ENCODE results near the gene LRRC31.

GRCh38 chr3:169871129-169871886 lies 1.6 kb upstream of the LRRC31 start:
- TF ChIP-seq POLR2A (IDR thresholded peaks at IDR 0.05; ENCODE audit: low read depth, low read length) (no peak), TAF1 (IDR thresholded peaks at IDR 0.05; ENCODE audit: low read depth, low read length) (no peak), SPI1 (IDR thresholded peaks at IDR 0.05; ENCODE audit: low read depth, low read length) (no peak), POU2F2 (IDR thresholded peaks at IDR 0.05; ENCODE audit: low read depth, low read length) (no peak), POLR2AphosphoS5 (IDR thresholded peaks at IDR 0.05; ENCODE audit: low read depth, low read length) (no peak)

All from GM12891 (cell line).